ENCODE measurements around the gene LRRC72. TPM values are rescaled to one million over a fixed set of nuclear protein-coding genes. Genes with fewer than 3 reads are reported as not detected.

The LRRC72 gene
- total RNA-seq, 1 experiment from 2014 or later = not detected

- DNase-seq (peak; percentile 36), ATAC-seq (peak; percentile 56)
- ChIA-PET CTCF (no interaction called here), POLR2A (ENCODE audit: unreplicated experiment) (no interaction called here)
- Histone ChIP-seq H3K4me1 (ENCODE audit: insufficient read depth, low read length) (peaks cover 7% of the 10 kb centered on the region), H3K79me2 (ENCODE audit: low read length) (no peaks in the 10 kb centered on the region), H3K4me2 (ENCODE audit: low read length) (0 out of 2 replicates have a peak overlapping the region, but pooled peaks have one; percentile 2), H3K27me3 (ENCODE audit: low read length) (no peaks in the 10 kb centered on the region), H3K36me3 (ENCODE audit: low read depth, low read length) (no peaks in the 10 kb centered on the region), H3K4me3 (ENCODE audit: low read length) (no peak overlapping the region), H3K9me3 (ENCODE audit: low read length) (no peaks in the 10 kb centered on the region), H4K20me1 (ENCODE audit: low read length) (no peaks in the 10 kb centered on the region), H3F3A (ENCODE audit: low read length, unreplicated experiment) (no peaks in the 10 kb centered on the region), H3K9me2 (replicated peaks; ENCODE audit: low read length) (no peaks in the 10 kb centered on the region), H3K27ac (ENCODE audit: low read length) (no peak overlapping the region), H2AFZ (ENCODE audit: low read length) (no peak overlapping the region), H3K9ac (ENCODE audit: low read length) (no peak overlapping the region)
- no TSS peak for BruUV-seq (replicated peaks)
- intact Hi-C loops (cut with micrococcal nuclease) = no loop called here
- TF ChIP-seq CTCF (conservative IDR thresholded peaks at IDR 0.05; ENCODE audit: low read depth, low read length) = no peak
- TF ChIP-seq EZH2 (IDR thresholded peaks at IDR 0.05; ENCODE audit: low read length, unreplicated experiment) = no peak
- TF ChIP-seq EZH2phosphoT487 (IDR thresholded peaks at IDR 0.05; ENCODE audit: borderline replicate concordance, low read length) = no peak
These were observed 100.6 kb downstream of the LRRC72 start for GRCh38 chr7:16627236-16627635.

- no peak for ATAC-seq
- no peak for DNase-seq
- no peak overlapping the region for H2AFZ ChIP-seq (ENCODE audit: low read length)
These were observed 104.0 kb downstream of the LRRC72 start for GRCh38 chr7:16630654-16631053.

More at GRCh38 chr7:16630654-16631053, 104.0 kb downstream of the LRRC72 start:
- POLR2A ChIA-PET (ENCODE audit: unreplicated experiment) = no interaction called here
- Histone ChIP-seq H3F3A (ENCODE audit: low read length, unreplicated experiment) (no peaks in the 10 kb centered on the region), H3K27ac (ENCODE audit: low read length) (no peak overlapping the region), H3K4me1 (ENCODE audit: insufficient read depth, low read length) (peaks cover 7% of the 10 kb centered on the region), H3K9me2 (replicated peaks; ENCODE audit: low read length) (no peaks in the 10 kb centered on the region), H3K27me3 (ENCODE audit: low read length) (no peaks in the 10 kb centered on the region), H3K36me3 (ENCODE audit: low read depth, low read length) (no peaks in the 10 kb centered on the region), H3K9ac (ENCODE audit: low read length) (no peak overlapping the region), H3K4me3 (ENCODE audit: low read length) (no peak overlapping the region), H3K9me3 (ENCODE audit: low read length) (no peaks in the 10 kb centered on the region), H4K20me1 (ENCODE audit: low read length) (no peaks in the 10 kb centered on the region), H3K4me2 (ENCODE audit: low read length) (no peak overlapping the region), H3K79me2 (ENCODE audit: low read length) (no peaks in the 10 kb centered on the region)
- intact Hi-C loops (cut with micrococcal nuclease) = no loop called here
- TF ChIP-seq EZH2phosphoT487 (IDR thresholded peaks at IDR 0.05; ENCODE audit: borderline replicate concordance, low read length) (no peak), CTCF (conservative IDR thresholded peaks at IDR 0.05; ENCODE audit: low read depth, low read length) (no peak), EZH2 (IDR thresholded peaks at IDR 0.05; ENCODE audit: low read length, unreplicated experiment) (no peak)
- CTCF ChIA-PET = no interaction called here
- BruUV-seq (replicated peaks) = no TSS peak

Other genes with a start within 250 kb of the LRRC72 start
- 0.75 and 1.2 TPM in 2 replicates for gene CRPPA, start 105.3 kb upstream of the LRRC72 start, total RNA-seq (2014; rRNA removed)
- gene SOSTDC1, start 61.1 kb upstream of the LRRC72 start, total RNA-seq (2014; rRNA removed) = 0.22 and 0.63 TPM in 2 replicates
- 7.7 and 8.5 TPM in 2 replicates for gene ANKMY2, start 118.9 kb downstream of the LRRC72 start, total RNA-seq (2014; rRNA removed)
- gene BZW2, start 119.4 kb downstream of the LRRC72 start, total RNA-seq (2014; rRNA removed) = 86.1 and 94.1 TPM in 2 replicates
- gene TSPAN13, start 226.9 kb downstream of the LRRC72 start, total RNA-seq (2014; rRNA removed) = 27.6 and 34.9 TPM in 2 replicates

Measured in PC-3 (cell line).